ENCODE data around the gene VAX1.

Gene VAX1

DNA sequence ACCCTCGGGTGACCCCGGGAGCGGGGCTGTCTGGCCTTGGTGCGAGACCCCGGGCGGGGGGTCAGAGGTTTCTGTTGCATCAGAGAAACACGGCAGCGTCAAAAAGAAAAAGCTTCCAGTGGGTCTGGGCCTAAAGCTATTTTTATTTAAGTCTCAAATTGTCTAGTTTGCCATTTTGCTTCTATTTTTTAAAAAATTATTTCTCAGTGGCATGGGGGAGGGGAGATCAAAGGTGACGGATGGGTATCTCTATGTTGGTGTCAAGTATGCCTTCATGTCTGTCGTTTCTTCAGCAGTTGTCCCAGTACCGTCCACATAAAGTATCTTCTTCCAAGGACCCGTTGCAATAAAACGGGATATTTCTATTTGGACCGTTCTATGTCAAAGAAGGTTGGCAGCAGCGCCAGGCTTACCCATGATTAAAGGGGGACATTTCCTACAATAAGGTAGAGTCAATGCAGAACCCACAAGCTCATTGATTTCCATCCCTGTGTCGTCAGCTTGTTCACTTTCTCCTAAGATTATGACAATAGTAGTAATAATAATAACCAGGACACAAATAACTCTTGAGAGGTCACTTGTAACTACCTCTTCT lies 26.0 kb upstream of the VAX1 start:
- DNase-seq: no peak

GRCh38 chr10:117163061-117163953 lies 25.2 kb upstream of the VAX1 start:
- DNase-seq: no peak

GRCh38 chr10:117162093-117163060 lies 24.3 kb upstream of the VAX1 start:
- no peak for DNase-seq

GRCh38 chr10:117161386-117162033 lies 23.4 kb upstream of the VAX1 start:
- no peak for DNase-seq

- no peak for DNase-seq
Measured at GRCh38 chr10:117160567-117160966, 22.5 kb upstream of the VAX1 start.

DNA sequence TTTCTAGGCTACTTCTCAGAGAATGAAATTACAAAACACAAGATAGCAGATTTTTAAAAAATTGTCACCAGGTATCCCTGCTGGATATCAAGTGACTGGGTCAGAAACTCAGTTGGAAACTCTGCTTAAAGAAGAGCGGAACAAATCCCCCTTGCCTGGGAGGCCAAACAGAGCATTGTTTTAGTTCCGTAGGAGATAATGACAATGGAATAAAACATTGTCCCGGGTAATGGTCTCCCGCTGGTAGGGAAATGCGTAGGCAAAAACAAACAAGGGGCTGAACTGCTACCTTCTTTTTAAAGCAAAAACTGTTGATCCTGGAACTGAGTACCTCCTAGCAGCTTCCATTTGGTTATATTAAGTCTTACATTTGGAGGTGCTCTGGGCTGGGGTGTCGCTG lies 21.3 kb upstream of the VAX1 start:
- DNase-seq: no peak

DNA sequence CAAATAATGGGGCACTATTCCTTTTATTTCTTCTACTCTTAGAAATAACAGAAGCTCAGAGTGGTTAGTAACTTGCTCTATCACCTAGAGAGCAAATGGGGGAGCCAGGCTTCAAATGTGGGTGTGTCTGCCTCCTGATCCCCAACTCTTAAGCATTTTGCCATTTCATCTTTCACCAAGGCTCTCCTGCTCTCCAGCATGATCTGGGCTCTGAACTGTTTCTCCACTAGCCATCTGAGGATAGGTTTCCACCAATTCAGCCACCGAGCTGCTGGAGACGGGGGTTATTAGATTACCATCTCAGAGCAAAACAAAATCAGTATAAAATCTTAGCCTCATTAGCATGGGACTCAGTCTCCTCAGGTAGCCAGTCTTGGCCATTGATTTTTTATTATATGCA lies 20.2 kb upstream of the VAX1 start:
- DNase-seq: no peak

GRCh38 chr10:117152668-117153067 lies 14.6 kb upstream of the VAX1 start:
- no peak for DNase-seq

DNA sequence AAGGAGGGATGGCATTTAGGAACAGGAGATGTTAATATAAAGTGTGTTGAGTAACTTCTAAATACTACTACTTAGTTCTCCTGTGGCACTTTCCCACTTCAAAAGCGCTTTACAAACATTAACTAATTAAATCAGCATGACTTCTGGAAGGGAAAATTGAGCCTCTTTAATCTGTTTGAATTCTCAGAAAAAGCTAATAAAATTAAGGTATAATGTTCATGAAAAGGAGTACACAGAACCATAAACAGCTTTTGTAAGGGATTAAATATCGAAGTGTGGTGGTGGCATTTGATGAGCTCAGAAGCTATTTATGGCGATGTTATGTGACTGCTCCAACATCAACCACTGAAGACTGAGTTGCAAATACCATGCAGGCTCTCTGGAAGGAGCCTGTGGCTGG lies 10.2 kb upstream of the VAX1 start:
- no peak for DNase-seq

- DNase-seq: no peak
Measured at GRCh38 chr10:117145019-117145418, 6.9 kb upstream of the VAX1 start.

DNA sequence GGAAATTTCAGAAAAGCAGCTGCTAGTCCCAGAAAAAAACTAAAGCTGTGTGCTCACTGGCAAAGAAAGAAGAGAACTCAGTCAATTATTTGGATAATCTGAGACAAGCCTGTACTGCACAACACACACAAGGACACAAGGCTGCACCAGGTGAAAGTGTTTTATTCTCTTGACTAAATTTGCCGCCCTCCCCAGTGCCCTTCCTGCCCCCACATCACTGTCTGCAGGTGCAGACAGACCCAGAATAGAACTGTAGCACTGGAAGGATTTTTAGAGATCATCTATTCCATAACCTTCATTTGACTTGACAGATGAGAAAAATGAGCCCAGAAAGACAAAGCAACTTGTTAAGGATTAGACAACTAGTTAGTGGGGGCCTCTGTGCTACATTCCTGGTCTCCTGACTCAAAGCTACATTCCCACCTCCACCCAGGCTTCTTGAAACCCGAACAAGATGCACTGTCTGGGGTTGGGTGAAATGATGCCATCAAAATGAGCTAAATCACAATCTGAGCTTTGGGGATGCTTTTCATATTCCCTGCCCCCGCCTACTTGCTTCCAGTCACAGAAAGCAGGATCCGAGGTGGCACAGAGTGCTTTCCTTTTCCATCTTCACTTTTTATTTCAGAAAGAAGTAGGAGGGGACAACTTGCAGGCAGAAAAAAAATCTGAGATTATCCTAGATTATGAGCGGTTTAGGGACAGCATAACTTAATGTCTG lies 5.2 kb upstream of the VAX1 start:
- DNase-seq: no peak

DNA sequence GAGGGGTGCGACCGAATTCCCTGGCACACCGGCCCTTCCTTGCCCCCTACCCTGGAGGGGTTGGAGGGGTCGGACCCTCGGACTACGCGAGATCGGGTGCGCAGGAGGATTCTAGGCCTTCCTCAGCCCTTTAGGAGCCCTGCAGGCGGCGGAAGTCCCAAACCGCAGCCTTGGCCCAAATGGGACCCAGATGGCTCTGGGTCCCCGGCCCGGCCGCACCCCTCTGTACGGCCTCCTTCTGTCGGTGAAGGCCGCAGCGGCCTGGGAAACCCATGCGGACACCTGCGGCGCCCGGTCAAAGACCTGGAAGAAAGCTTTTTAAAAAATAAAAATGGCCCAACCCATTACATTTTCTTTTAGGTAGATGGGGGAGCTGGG lies 2.4 kb upstream of the VAX1 start:
- DNase-seq: no peak

- no peak for DNase-seq
Measured at GRCh38 chr10:117139581-117140524, 1.8 kb upstream of the VAX1 start.

DNA sequence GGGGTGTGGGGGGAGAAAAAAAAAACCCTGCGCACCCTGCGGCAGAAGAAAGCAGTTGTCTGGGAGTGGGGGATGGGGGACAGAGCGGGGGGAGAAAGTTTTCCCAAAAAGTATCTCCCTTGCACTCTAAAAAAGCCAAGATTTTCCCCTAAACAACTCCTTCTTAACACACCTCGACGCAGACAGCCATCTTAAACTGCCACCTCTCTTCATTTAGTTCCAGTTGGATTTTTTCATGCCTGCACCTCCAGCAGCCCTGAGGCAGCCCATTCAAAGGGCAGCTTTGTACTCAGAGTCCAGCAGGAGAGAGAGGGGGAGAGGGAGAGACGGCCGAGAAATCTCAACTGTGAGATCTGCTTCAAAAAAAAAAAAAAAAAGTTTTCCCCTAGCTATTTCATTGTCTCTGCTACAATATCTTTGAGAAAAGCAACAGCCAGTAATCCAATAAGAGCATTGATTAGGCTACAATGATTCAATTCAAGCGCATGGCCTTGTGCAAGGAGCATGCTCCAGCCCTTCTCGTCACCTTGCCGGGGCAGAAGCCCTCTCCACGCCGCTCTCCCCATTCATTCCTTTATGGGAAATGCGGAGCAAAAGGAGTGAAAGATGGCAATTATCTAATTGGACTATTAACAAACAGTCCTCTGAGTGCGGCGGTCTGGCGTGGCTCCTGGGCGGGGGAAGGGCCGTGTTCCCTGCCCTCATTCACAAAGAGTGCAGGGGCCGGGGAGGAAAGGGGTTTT lies 939 bp upstream of the VAX1 start:
- DNase-seq: no peak

DNA sequence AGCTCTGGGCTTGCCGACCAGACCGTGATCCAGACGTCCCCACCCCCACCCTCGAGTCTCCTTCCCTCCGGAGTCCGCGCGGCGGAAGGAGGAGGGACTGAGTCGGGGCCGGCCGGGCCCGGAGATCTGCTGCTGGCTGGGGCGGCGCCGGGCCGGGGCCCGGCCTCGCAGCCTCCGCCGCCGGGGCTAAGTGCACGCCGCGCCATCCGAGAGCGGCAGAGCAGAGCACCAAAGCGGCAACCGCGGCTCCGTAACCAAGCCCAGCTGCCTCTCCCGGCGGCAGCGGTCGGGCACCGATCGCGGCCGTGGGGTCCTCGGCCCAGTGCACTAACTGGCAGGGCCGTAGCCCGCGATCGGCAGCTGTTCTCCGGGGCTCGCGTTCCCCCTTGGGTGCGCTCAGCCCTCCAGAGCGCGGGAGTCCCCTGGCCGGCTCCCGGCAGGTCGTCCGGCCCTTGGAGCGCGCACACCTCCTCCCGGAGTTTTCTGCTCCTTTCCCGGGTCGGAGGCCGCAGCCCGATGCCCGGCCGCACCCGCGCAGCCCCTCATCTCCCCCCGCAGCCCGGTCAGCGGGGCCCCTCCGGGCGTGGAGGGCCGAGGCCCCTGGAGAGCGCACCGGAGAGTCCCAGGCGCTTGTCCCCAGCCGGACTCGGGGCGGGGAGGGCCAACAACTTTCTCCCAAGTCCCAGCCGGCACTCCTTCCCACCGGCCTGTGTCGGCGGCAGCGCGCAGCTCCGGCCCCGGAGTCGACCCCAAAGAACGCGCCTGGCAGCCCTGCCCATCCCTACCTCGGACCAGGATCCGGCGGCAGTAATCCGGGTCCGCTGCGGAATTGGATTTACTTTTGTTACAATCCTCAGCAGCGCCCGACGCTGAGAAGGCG lies 799 bp downstream of the VAX1 start:
- DNase-seq: peak; percentile 25

DNA sequence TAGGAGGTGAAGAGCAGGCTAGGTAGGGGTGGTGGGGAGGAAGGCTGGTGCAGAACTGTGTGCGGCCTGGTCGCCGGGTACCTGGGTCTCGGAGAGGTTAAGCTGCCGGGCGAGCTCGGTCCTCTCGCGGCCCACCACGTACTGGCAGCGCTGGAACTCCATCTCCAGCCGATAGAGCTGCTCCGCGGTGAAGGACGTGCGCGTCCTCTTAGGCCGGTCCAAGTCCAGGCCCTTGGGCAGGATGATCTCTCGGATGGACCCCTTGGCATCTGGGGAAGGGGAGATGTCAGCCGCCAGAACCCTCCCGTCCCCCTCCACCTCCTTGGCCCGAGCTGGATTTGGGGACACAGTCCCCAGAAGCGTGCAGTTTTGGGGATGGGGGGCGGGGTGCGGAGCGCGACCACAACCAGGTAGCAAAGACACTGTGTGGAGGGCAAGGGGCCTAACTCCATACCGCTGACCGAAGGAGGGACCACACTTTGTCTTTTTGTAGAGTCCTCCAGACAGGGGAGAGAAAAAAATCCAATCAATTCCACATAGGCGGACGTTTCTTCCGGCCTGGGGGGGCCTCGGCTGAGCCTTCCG lies 1.6 kb downstream of the VAX1 start:
- DNase-seq: no peak

- no peak for DNase-seq
Measured at GRCh38 chr10:117135480-117136140, 2.5 kb downstream of the VAX1 start.

- DNase-seq: no peak
Measured at GRCh38 chr10:117135026-117135372, 3.1 kb downstream of the VAX1 start.
